SK-N-SH treated with all-trans-retinoic acid at 6 μM for 48 hours (cell line): Measurements from ENCODE around the gene MLKL.

ENCODE experiments used
- ATAC-seq: fragments of 200-7000 bp; cut with Tn5 transposase; 3 replicates; pipeline ENCODE4 v1.9.1; 2020; ENCODE audit warnings: mild to moderate bottlenecking, moderate library complexity
- ARNTL ChIP-seq: fragments of 450-650 bp; formaldehyde crosslinking; IDR thresholded peaks from 2 replicates; pipeline ENCODE4 v1.5.0; 2020; ENCODE audit warnings: low read depth, mild to moderate bottlenecking, moderate library complexity, borderline replicate concordance
- BACH2 ChIP-seq: fragments of 250-450 bp; sonication (Bioruptor Pico); IDR thresholded peaks from 2 replicates; pipeline ENCODE4 v1.9.0; 2021; ENCODE audit warnings: mild to moderate bottlenecking, borderline replicate concordance
- CSRNP3 ChIP-seq: fragments of 250-450 bp; sonication (Bioruptor Pico); IDR thresholded peaks from 2 replicates; pipeline ENCODE4 v1.5.1; 2021; ENCODE audit warnings: mild to moderate bottlenecking, moderate library complexity
- ESRRG ChIP-seq: fragments of 250-450 bp; sonication (Bioruptor Pico); IDR thresholded peaks from 2 replicates; pipeline ENCODE4 v1.6.1; 2021; ENCODE audit warnings: mild to moderate bottlenecking
- OSR1 ChIP-seq: fragments of 250-450 bp; sonication (Bioruptor Pico); IDR thresholded peaks from 2 replicates; pipeline ENCODE4 v1.8.0; 2022; ENCODE audit warnings: moderate library complexity, mild to moderate bottlenecking, inconsistent platforms
- PATZ1 ChIP-seq: fragments of 250-450 bp; sonication (Bioruptor Pico); IDR thresholded peaks from 2 replicates; pipeline ENCODE4 v1.8.0; 2020; ENCODE audit warnings: mild to moderate bottlenecking, moderate library complexity, borderline replicate concordance
- TCF4 ChIP-seq: fragments of 250-450 bp; sonication (Bioruptor Pico); IDR thresholded peaks from 2 replicates; pipeline ENCODE4 v1.8.0; 2021; ENCODE audit warnings: mild to moderate bottlenecking, moderate library complexity, borderline replicate concordance
- TSHZ2 ChIP-seq: fragments of 250-450 bp; sonication (Bioruptor Pico); IDR thresholded peaks from 2 replicates; pipeline ENCODE4 v1.5.0; 2020; ENCODE audit warnings: mild to moderate bottlenecking, moderate library complexity
- ZC3H10 ChIP-seq: fragments of 250-450 bp; sonication (Bioruptor Pico); IDR thresholded peaks from 2 replicates; pipeline ENCODE4 v1.5.1; 2021; ENCODE audit warnings: mild to moderate bottlenecking, moderate library complexity
- ZFP3 ChIP-seq: fragments of 250-450 bp; sonication (Bioruptor Pico); IDR thresholded peaks from 2 replicates; pipeline ENCODE4 v1.5.0; 2020; ENCODE audit warnings: mild to moderate bottlenecking, moderate library complexity
- ZFP30 ChIP-seq: fragments of 450-650 bp; formaldehyde crosslinking; IDR thresholded peaks from 2 replicates; pipeline ENCODE4 v1.5.0; 2022; ENCODE audit warnings: mild to moderate bottlenecking, moderate library complexity
- ZNF565 ChIP-seq: fragments of 450-650 bp; formaldehyde crosslinking; conservative IDR thresholded peaks from 2 replicates; pipeline ENCODE4 v1.5.0; 2020; ENCODE audit warnings: low read depth, mild to moderate bottlenecking, moderate library complexity
- ZNF70 ChIP-seq: fragments of 450-650 bp; formaldehyde crosslinking; IDR thresholded peaks from 2 replicates; pipeline ENCODE4 v1.5.0; 2020; ENCODE audit warnings: mild to moderate bottlenecking, moderate library complexity

MLKL gene

DNA sequence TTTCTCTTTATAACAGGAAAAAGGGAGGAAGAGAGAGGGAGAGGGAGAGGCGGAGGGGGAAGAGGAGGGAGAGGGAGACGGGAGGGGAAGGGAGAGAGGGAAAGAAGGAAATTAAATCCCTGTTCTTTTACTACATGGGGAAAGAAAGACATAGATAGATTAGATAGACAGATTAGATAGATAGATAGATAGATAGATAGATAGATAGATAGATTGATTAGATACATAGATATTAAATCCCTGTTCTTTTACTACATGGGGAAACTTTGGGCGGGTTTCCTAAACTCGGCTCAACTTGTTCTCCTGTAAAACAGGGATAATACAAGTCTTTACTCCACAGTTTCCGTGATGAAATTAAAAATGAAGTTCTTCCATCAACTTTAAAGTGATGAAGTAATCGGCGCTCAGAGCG, 34.6 kb downstream of the MLKL start:
- TF ChIP-seq ZNF70 (CRISPR knock-in tag) (no peak), ZFP30 (CRISPR knock-in tag) (no peak), TCF4 (CRISPR knock-in tag) (no peak), ESRRG (CRISPR knock-in tag) (no peak), ZC3H10 (no peak), CSRNP3 (CRISPR knock-in tag) (no peak), TSHZ2 (CRISPR knock-in tag) (no peak), BACH2 (no peak)
- no peak for ATAC-seq

DNA sequence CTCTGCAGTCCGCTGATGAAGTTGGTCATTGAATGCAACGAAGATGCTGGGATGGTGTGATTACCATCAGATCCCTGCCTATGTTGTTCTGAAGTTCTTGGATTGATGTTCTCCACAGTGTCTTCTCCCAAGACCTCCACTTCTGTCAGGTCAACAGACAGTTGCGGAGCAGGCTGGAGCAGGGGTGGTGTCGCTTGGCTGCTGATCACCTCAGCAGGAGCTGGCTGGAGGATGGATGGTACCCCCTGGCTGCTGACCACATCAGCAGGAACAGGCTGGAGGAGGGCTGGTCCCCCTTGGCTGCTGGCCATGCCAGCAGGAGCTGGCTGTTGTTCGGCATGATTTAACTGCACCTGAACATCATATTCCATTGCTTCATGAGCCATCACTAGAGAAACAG, 39.6 kb downstream of the MLKL start:
- no peak for TF ChIP-seq CSRNP3 (CRISPR knock-in tag)
- TF ChIP-seq ZNF565 (CRISPR knock-in tag) = no peak
- no peak for TF ChIP-seq PATZ1 (CRISPR knock-in tag)
- TF ChIP-seq ARNTL (CRISPR knock-in tag) = no peak
- TF ChIP-seq ESRRG (CRISPR knock-in tag) = no peak
- no peak for TF ChIP-seq ZC3H10
- no peak for ATAC-seq

DNA sequence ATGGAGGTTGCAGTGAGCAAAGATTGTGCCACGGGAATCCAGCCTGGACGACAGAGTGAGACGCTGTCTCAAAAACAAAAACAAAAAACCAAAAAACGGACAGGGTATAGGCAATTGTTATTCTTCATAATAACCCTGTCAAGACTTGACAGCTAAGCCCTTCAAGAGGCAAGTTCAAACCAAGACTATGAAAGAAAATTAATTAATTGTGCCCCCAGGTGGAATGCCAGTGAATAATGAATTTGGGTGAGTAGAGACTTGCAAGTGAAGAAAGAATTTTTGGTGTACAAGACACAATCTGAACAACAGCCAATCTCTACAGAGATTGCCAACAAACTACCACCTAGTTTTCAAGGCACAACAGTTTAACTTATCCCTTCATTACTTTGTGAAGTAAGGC, 40.3 kb downstream of the MLKL start:
- ATAC-seq = no peak

DNA sequence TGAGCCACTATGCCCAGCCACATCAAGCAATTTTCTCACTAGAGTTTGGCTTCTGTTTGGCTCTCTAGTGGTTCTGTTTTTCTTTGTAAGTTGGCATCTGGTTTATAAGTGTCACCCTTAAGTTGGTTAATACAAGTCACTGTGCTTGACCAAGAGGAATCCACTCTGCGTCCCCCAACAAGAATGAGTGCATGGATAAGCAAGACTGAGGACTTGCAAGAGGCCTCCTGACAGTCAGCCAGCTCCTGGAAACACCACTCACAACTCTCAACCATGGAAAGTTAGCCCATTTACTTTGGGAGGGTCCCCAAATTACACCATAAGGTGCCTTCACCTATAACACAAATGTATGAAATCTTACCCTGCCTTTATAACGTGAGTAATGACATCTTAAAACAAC, 41.6 kb downstream of the MLKL start:
- TF ChIP-seq TSHZ2 (CRISPR knock-in tag) = no peak
- TF ChIP-seq, all 23 proteins: peak for 0
- ATAC-seq = no peak

More for the DNA sequence above, 40.3 kb downstream of the MLKL start:
- TF ChIP-seq OSR1 (no peak), ZC3H10 (no peak), ZFP3 (no peak), PATZ1 (CRISPR knock-in tag) (no peak), BACH2 (no peak)
